ENCODE data around the gene IPO5.
"Not testable (repeated sequence)": the region's sequence is repeated elsewhere in the genome, so short reads cannot be mapped to it uniquely, and the experiment has no call there.

The IPO5 gene

DNA sequence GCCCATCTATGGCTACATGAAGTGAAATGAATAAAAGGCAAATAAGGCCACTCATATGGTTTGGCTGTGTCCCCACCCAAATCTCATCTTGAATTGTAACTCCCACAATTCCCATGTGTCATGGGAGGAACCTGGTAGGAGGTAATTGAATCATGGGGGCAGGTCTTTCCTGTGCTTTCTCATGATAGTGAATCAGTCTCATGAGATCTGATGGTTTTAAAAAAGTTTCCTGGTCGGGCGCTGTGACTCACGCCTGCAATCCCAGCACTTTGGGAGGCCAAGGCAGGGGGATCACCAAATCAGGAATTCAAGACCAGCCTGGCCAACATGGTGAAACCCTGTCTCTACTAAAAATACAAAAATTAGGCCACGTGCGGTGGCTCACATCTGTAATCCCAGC is 4.2 kb upstream of the IPO5 start:
- DNase-seq (ENCODE audit: low read depth), result not testable (repeated sequence)

- no peak for DNase-seq (ENCODE audit: low read depth)
Observed at GRCh38 chr13:97951376-97951775, 2.1 kb upstream of the IPO5 start.

GRCh38 chr13:97952831-97953230 is 644 bp upstream of the IPO5 start:
- not testable (repeated sequence) for DNase-seq (ENCODE audit: low read depth)

DNA sequence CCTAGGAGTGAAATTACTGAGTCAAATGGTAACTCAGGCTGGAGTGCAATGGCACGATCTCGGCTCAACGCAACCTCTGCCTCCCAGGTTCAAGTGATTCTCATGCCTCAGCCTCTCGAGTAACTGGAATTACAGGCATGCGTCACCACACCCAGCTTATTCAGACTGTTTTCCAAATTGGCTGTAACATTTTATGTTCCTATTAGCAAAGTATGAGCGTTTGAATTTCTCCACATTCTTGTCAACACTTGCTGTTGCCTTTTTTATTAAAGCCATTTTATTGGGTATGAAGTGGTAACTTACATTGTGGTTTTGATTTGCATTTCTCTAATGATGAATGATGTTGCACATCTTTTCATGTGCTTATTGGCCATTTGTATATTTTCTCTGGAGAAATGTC is 7.9 kb downstream of the IPO5 start:
- DNase-seq (ENCODE audit: low read depth), result no peak

- no peak for DNase-seq (ENCODE audit: low read depth)
Observed at GRCh38 chr13:97962887-97963286, 9.4 kb downstream of the IPO5 start.

- DNase-seq (ENCODE audit: low read depth), result no peak
Observed at GRCh38 chr13:97967226-97967625, 13.8 kb downstream of the IPO5 start.

DNA sequence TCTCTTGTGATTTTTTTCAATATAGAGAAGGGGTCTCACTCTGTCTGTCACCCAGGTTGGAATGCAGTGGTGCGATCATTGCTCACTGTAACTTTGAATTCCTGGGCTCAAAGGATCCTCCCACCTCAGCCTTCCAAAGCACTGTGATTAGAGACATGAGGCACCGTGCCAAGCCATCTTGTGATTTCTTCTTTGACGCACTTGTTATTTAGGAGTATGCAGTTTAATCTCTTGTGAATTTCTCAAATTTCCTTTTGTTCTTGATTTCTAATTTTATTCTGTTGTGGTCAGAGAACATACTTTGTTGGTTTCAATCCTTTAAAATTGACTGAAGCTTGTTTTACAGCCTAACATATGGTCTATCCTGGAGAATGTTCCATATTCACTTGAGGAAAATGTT is 14.5 kb downstream of the IPO5 start:
- DNase-seq (ENCODE audit: low read depth), result no peak

- DNase-seq (ENCODE audit: low read depth), result no peak
Observed at GRCh38 chr13:97971519-97971918, 18.0 kb downstream of the IPO5 start.

GRCh38 chr13:97974773-97975172 is 21.3 kb downstream of the IPO5 start:
- DNase-seq (ENCODE audit: low read depth), result no peak

- DNase-seq (ENCODE audit: low read depth), result no peak
Observed at GRCh38 chr13:97975280-97975847, 21.9 kb downstream of the IPO5 start.

DNA sequence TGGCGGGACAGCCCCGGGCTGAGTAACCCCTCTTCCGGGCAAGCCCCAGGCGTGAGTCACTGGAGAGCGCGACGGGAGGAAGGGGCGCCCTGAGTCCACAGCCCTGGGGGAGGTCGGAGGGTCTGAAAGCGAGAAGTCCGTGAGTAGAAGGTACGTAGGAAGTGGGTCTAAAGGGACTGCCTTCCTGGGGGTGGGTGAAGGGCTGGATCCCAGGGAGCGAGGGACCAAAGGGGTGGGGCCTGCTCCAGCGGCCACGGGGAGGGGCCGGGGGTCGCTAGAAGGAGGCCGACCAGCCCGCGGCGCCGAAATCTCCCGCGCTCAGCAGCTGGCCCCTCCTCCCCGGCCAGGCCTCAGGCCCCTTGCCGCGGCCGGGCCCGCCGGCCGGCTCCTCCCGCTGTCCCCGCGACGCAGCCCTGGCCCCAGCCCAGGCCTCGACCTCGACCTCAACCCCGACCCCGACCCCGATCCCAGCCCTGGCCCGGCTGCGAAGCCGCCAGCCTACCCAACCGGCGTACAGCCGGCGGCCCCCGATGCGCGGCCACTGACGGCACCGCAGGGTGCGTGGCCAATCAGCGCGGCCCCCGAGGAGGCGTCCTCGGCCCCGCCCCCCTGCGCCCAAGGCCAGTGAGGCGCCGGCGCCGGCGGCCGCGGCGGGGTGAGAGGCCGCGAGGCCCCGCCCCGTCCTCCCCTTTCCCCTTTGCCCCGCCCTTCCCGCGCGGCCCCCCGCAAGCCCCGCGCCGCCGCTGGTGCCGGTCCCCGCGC is 22.6 kb downstream of the IPO5 start:
- DNase-seq (ENCODE audit: low read depth), result no peak

GRCh38 chr13:97976610-97977521 is 23.4 kb downstream of the IPO5 start:
- DNase-seq (ENCODE audit: low read depth), result no peak

DNA sequence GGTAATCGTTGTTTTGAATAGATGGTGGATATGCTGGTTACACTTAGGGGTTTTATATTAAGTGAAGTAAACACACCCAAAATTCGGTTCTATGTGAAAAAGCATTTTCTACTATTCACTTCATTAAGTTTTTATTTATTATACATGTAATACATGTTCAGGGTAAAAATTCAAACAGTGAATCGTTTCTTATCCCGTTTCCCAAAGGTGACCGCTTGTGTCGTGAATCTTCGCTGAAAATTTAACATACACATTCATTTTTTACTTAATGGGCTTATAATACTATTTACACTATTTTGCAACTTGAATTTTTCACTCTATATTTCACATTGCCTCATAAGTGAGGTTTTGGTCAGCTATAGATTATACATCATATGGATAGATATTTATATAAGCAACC is 24.5 kb downstream of the IPO5 start:
- no peak for DNase-seq (ENCODE audit: low read depth)

DNA sequence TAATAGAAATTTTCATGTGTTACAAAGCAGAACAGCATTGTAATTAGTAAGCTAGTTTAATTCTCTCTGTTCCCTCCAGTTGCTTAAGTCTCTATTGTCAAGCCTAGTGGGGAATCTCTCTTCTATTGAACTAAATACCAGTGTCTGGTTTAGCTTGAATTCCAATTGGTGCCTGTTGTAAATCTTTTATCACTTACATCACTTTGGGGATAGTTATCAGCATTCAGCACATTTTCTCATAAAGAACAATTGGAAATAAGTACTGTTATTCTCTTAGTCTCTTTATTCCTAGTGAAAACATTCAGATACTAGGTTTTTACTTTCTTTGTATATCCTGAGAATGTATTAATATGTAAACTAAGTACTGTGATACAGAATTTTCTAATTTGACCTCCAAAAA is 25.2 kb downstream of the IPO5 start:
- no peak for DNase-seq (ENCODE audit: low read depth)

DNA sequence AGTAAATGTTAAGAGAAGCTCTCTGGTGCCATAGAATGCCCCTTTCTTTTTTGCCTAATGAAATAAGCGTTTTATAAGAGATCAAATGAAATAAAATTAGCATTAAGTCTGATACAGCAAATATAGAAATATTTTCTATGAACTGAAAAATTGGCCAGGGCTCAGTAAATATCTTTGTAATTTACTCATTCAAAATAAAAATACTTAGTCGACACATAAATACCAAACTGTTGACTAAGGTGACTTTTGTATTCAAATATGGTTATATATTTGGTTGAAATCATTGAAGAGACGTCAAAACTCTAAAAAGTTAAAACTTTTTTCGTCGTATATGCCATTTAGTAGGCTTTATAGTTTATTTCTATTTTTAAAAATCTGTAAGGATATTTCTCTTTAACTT is 25.6 kb downstream of the IPO5 start:
- no peak for DNase-seq (ENCODE audit: low read depth)

- no peak for DNase-seq (ENCODE audit: low read depth)
Observed at GRCh38 chr13:97979556-97979955, 26.1 kb downstream of the IPO5 start.

DNA sequence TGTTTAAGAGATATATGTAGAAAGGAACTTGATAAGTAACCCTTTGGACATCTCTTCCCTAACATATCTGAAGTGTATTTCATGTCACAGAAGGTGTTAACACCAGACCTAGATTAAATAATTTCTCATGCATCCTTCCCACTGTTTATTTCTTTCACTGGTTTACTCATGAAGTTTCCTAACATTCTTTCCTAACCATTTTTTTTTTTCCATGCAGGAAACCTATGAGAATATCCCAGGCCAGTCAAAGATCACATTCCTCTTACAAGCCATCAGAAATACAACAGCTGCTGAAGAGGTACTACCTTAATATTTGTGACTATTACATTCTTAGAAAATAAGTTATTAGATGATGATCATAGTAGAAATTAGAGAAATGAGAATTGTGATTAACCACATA is 28.8 kb downstream of the IPO5 start:
- DNase-seq (ENCODE audit: low read depth), result no peak

- DNase-seq (ENCODE audit: low read depth), result no peak
Observed at GRCh38 chr13:97986835-97987234, 33.4 kb downstream of the IPO5 start.

- DNase-seq (ENCODE audit: low read depth), result no peak
Observed at GRCh38 chr13:97999653-98000052, 46.2 kb downstream of the IPO5 start.

DNA sequence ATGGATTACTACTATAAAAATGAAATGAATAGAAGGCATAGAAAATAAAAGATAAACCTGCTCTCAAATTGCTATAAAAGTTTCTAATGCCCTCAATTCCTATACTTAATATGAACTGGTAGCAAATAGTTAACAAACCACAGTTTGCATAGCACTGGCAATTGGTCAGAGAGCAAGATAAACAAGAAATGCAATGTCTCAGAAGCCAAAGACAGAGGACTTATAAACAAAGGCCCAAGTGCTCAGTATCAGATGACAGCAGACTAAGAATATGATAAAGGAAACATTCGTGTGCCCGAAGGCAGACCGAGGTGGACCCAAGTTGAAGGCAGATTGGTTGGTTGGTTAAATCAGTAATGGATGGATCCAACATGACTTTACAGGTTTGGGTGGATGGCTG is 50.6 kb downstream of the IPO5 start:
- peak; percentile 65 for DNase-seq (ENCODE audit: low read depth)

DNA sequence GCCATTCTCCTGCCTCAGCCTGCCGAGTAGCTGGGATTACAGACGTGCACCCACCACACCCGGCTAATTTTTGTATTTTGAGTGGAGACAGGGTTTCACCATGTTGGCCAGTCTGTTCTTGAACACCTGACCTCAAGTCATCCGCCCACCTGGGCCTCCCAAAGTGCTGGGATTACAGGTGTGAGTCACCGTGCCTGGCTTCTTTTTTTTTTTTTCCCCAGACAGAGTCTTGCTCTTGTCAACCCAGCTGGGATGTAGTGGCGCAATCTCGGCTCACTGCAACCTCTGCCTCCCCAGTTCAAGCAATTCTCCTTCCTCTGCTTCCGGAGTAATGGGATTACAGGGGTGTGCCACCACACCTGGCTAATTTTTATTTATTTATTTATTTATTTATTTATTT is 51.5 kb downstream of the IPO5 start:
- DNase-seq (ENCODE audit: low read depth), result not testable (repeated sequence)

GRCh38 chr13:98007001-98007400 is 53.5 kb downstream of the IPO5 start:
- no peak for DNase-seq (ENCODE audit: low read depth)

GRCh38 chr13:98013241-98013640 is 59.8 kb downstream of the IPO5 start:
- DNase-seq (ENCODE audit: low read depth), result no peak
